Left lung (tissue), 10 donors: ENCODE data around the gene TCF7L1. TPM values are rescaled to one million over a fixed set of nuclear protein-coding genes. Genes with fewer than 3 reads are reported as not detected.

Experiments
- ATAC-seq: fragments of 200-7000 bp; cut with Tn5 transposase; one replicate; pipeline ENCODE4 v1.9.1; 2020; ENCODE audit warnings: moderate library complexity
- DNase-seq, 4 donors: peaks; one replicate each; pipeline ENCODE4 v3.0.0-alpha.2; 2013 to 2020
- H3K27ac ChIP-seq, 2 donors: fragments of 200-600 bp; sonication (generic) in 1 of 2; one replicate each; pipeline versions ENCODE4 v1.5.0 to v1.8.0; 2020 to 2021
- H3K27me3 ChIP-seq, 2 donors: fragments of 200-600 bp; sonication (generic) in 1 of 2; one replicate each; pipeline versions ENCODE4 v1.5.0 to v1.8.0; 2020 to 2021
- H3K36me3 ChIP-seq, 2 donors: fragments of 200-600 bp; sonication (generic) in 1 of 2; one replicate each; pipeline versions ENCODE4 v1.5.0 to v1.8.0; 2020 to 2021
- H3K4me1 ChIP-seq, 2 donors: fragments of 200-600 bp; one replicate each; pipeline ENCODE4 v1.8.0; 2021
- H3K4me3 ChIP-seq, 2 donors: fragments of 200-600 bp; sonication (generic) in 1 of 2; one replicate each; pipeline versions ENCODE4 v1.5.0 to v1.8.0; 2020 to 2021; ENCODE audit warnings: mild to moderate bottlenecking in 1 of 2
- H3K9me3 ChIP-seq, 2 donors: fragments of 200-600 bp; sonication (generic) in 1 of 2; one replicate each; pipeline versions ENCODE4 v1.5.0 to v1.8.0; 2020 to 2021
- intact Hi-C, 2 donors: fragments of 100-400 bp; cut with DNase I; formaldehyde crosslinking; loops; one replicate each; pipeline versions ENCODE4 v1.11.2 to v1.14.2; 2022
- polyA plus RNA-seq, 6 donors: library from polyadenylated mRNA; unstranded; fragments of 120-200 nt; gene quantifications; one replicate each; pipeline ENCODE4 v1.2.1, GENCODE V29; 2013; ENCODE audit not compliant: insufficient read length in 6 of 6
- total RNA-seq, 2 donors: library from RNA; stranded (reverse); fragmentation: NEBNext Ultra II Directional; extraction: Animal tissue kit (Norgen Biotek cat#: 25700); gene quantifications; one replicate each; pipeline ENCODE4 v1.2.1, GENCODE V29; 2021
- TF ChIP-seq, protein P1 (sequence below), 2 donors: fragments of 200-600 bp; sonication (generic) in 1 of 2; IDR thresholded peaks; one replicate each; pipeline versions ENCODE4 v1.5.0 to v1.8.0; 2021; ENCODE audit warnings: antibody characterized with exemption in 2 of 2
- donor health status: DM: no; HTN: yes; CAD: no.
- donor health status: DM: no; HTN: no; CAD: no.

Gene TCF7L1
- total and polyA plus RNA-seq, 8 donors: 16.4 to 63.9 (median 57.5) TPM

DNA sequence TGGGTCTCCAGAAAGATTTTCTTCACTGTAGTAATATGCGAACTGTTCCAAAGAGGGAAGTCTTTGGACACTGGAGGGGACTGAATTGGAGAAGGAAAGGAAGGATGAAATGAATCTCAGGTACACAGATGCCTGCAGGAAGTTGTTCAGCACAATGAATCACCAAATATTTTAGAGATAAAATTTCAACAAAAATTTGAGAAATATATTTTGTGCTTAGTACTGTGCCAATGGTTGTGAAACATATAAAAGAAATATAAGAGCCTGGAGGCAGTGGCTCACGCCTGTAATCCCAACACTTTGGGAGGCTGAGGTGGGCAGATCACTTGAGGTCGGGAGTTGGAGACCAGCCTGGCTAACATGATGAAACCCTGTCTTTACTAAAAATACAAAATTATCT is 224.5 kb downstream of the TCF7L1 start:
- DNase-seq (no peak), ATAC-seq (no peak)
- Histone ChIP-seq H3K27me3 (no peaks in the 10 kb centered on the region), H3K9me3 (no peaks in the 10 kb centered on the region), H3K4me1 (peaks cover 5 to 52% of the 10 kb centered on the region in 2 donors), H3K4me3 (no peak overlapping the region), H3K27ac (no peak overlapping the region), H3K36me3 (peaks cover 0 to 59% of the 10 kb centered on the region in 2 donors)
- intact Hi-C loops: no loop called here
- TF ChIP-seq, protein P1, sequence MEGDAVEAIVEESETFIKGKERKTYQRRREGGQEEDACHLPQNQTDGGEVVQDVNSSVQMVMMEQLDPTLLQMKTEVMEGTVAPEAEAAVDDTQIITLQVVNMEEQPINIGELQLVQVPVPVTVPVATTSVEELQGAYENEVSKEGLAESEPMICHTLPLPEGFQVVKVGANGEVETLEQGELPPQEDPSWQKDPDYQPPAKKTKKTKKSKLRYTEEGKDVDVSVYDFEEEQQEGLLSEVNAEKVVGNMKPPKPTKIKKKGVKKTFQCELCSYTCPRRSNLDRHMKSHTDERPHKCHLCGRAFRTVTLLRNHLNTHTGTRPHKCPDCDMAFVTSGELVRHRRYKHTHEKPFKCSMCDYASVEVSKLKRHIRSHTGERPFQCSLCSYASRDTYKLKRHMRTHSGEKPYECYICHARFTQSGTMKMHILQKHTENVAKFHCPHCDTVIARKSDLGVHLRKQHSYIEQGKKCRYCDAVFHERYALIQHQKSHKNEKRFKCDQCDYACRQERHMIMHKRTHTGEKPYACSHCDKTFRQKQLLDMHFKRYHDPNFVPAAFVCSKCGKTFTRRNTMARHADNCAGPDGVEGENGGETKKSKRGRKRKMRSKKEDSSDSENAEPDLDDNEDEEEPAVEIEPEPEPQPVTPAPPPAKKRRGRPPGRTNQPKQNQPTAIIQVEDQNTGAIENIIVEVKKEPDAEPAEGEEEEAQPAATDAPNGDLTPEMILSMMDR (IDR thresholded peaks at IDR 0.05): no peak

Other genes starting within 250 kb of the TCF7L1 start
- gene TMSB10, start 227.7 kb upstream of the TCF7L1 start, total RNA-seq: 1,000 to 10,000 TPM; 1,864 to 1,912 TPM
- 1,000 to 10,000 TPM; 2,323 to 2,766 (median 2,562) TPM for gene TMSB10, start 227.7 kb upstream of the TCF7L1 start, polyA plus RNA-seq
- gene KCMF1, start 162.2 kb upstream of the TCF7L1 start, total RNA-seq: 10 to 100 TPM; 66.4 to 87.1 TPM
- gene KCMF1, start 162.2 kb upstream of the TCF7L1 start, polyA plus RNA-seq: 10 to 100 TPM; 40.1 to 51.3 (median 49.6) TPM
- gene TGOLN2, start 194.6 kb downstream of the TCF7L1 start, total RNA-seq: 100 to 1,000 TPM; 122 to 133 TPM
- gene TGOLN2, start 194.6 kb downstream of the TCF7L1 start, polyA plus RNA-seq: 100 to 1,000 TPM in 2 of 6 donors, 10 to 100 TPM in 4; 90.3 to 104 (median 97.6) TPM
- 10 to 100 TPM; 67.6 to 68.1 TPM for gene RETSAT, start 221.1 kb downstream of the TCF7L1 start, total RNA-seq
- 10 to 100 TPM; 24.5 to 30.4 (median 28.5) TPM for gene RETSAT, start 221.1 kb downstream of the TCF7L1 start, polyA plus RNA-seq
- 10 to 100 TPM; 20.8 to 21.7 TPM for gene ELMOD3, start 221.4 kb downstream of the TCF7L1 start, total RNA-seq
- 10 to 100 TPM; 29.6 to 40.5 (median 32.7) TPM for gene ELMOD3, start 221.4 kb downstream of the TCF7L1 start, polyA plus RNA-seq